ENCODE measurements around the gene TEAD1.

The TEAD1 gene

DNA sequence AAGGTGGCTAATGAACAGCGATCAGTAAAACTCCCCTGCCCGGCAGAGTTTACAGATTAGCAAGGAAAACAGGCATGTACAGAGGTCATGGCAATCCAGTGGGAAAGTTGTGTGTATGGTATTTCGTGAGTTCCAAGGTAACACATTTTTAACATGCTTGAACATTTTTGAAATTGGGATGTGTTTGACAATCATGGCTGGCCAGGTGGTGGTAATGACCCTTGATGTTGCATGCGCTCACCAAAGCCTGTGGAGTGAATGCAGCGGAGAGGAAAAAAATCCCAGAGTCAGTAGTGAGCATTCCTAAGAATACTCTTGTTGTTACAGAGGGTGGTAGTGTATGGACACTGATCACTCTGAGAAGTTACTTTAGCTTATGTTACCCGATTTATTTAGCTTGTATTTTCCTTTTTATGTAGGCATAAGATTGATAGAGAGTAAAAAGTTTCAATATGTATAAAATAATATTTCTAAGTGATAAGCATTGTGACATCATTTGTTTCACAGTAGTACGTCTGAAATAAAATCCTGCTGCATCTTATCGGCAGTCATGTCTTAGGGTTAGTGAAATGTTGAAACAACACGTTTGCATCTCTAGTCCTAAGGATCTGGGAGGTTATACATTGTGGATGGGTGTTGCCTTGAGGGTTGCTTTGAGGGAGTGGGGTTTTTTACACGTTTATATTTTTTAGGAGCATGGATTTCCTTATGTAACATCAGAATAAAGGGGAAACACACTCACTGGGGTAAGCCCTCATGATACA, 8.7 kb downstream of the TEAD1 start:
- TF ChIP-seq, protein P1, sequence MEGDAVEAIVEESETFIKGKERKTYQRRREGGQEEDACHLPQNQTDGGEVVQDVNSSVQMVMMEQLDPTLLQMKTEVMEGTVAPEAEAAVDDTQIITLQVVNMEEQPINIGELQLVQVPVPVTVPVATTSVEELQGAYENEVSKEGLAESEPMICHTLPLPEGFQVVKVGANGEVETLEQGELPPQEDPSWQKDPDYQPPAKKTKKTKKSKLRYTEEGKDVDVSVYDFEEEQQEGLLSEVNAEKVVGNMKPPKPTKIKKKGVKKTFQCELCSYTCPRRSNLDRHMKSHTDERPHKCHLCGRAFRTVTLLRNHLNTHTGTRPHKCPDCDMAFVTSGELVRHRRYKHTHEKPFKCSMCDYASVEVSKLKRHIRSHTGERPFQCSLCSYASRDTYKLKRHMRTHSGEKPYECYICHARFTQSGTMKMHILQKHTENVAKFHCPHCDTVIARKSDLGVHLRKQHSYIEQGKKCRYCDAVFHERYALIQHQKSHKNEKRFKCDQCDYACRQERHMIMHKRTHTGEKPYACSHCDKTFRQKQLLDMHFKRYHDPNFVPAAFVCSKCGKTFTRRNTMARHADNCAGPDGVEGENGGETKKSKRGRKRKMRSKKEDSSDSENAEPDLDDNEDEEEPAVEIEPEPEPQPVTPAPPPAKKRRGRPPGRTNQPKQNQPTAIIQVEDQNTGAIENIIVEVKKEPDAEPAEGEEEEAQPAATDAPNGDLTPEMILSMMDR (IDR thresholded peaks at IDR 0.05; ENCODE audit: insufficient read depth, low read depth, low read length, missing control alignments), result no peak
- H3K4me3 ChIP-seq (ENCODE audit: low read length), result no peak overlapping the region
- no peak for DNase-seq (ENCODE audit: low read depth)

GRCh38 chr11:12683874-12684273, 9.7 kb downstream of the TEAD1 start:
- no peak overlapping the region for H3K4me3 ChIP-seq (ENCODE audit: low read length)
- no peak for DNase-seq (ENCODE audit: low read depth)
- TF ChIP-seq, protein P1 (IDR thresholded peaks at IDR 0.05; ENCODE audit: insufficient read depth, low read depth, low read length, missing control alignments), result no peak

GRCh38 chr11:12684315-12684714, 10.1 kb downstream of the TEAD1 start:
- no peak overlapping the region for H3K4me3 ChIP-seq (ENCODE audit: low read length)
- TF ChIP-seq, protein P1 (IDR thresholded peaks at IDR 0.05; ENCODE audit: insufficient read depth, low read depth, low read length, missing control alignments), result no peak
- no peak for DNase-seq (ENCODE audit: low read depth)

DNA sequence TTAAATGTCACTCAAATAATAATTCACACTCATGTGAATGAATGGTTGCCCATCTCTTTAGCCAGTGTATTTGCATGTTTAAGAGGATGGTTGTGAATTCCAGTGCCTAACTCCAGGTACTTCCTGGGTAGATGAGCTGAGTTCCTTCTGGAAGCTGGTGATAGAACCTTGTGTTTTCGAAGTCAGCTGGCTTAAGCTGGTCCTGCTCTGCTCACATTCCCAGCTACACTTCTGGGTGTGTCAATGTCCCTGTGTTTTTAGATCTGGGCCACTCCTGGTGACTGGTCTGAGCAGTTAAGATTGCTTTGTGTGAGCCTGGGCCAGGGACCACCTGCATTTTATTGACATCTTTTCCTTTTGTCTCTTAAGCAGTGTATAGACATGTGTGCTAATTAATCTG, 10.6 kb downstream of the TEAD1 start:
- DNase-seq (ENCODE audit: low read depth), result no peak
- TF ChIP-seq, protein P1 (IDR thresholded peaks at IDR 0.05; ENCODE audit: insufficient read depth, low read depth, low read length, missing control alignments), result no peak
- H3K4me3 ChIP-seq (ENCODE audit: low read length), result no peak overlapping the region

- no peak overlapping the region for H3K4me3 ChIP-seq (ENCODE audit: low read length)
- DNase-seq (ENCODE audit: low read depth), result no peak
- TF ChIP-seq, protein P1 (IDR thresholded peaks at IDR 0.05; ENCODE audit: insufficient read depth, low read depth, low read length, missing control alignments), result no peak
Observed at GRCh38 chr11:12685229-12685628, 11.0 kb downstream of the TEAD1 start.

DNA sequence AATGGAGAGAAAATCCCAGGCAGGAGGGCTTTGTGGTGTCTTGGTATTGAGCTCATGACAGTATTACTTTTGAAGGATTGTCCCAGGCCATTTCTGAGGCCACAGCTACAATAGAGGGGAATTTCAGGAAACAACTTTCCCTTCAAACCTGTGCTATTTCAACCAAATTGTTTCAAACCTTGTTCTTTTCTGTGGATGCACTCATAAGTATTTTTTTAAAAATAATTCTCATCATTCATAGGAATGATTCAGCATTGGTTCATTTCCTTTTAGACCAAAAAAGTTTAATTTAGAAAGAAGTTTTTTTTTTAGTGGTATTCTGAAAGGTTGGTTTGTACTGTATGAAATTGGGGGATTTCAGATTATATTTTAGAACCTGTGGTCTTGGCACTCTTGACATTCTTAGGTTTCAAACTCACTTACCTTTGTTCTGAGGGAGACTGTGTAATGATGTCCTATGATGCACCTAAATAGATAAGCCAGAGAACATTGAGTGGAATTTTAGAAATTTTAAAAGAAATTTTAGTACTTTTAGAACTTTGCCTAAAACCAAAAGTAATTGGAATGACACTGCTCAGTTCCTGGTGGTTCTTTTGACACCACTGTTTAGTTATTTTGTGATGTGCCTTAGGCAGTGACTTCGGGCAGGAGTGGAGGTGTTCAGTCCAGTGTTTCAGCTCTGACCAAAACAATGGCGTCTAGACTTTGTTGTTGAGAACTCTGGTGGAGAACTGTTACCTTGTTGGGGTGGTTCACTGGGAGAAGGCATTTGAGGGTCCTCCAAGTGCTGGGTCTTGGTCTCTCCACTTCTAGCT, 12.2 kb downstream of the TEAD1 start:
- no peak overlapping the region for H3K4me3 ChIP-seq (ENCODE audit: low read length)
- DNase-seq (ENCODE audit: low read depth), result no peak
- TF ChIP-seq, protein P1 (IDR thresholded peaks at IDR 0.05; ENCODE audit: insufficient read depth, low read depth, low read length, missing control alignments), result no peak

All from epithelial cell of esophagus (primary cell).